RPMI7951 (cell line): ENCODE results near the gene P2RY8. TPM values are rescaled to one million over a fixed set of nuclear protein-coding genes. Genes with fewer than 3 reads are reported as not detected.
"Not testable (repeated sequence)": the region's sequence is repeated elsewhere in the genome, so short reads cannot be mapped to it uniquely, and the experiment has no call there.

Experiments
- DNase-seq: peaks from one replicate; pipeline ENCODE4 v3.0.0-alpha.2; 2012; ENCODE audit warnings: low read depth
- total RNA-seq: library from RNA; depleted of rRNA; stranded (reverse); fragments of >200 nt; shearing (Covaris generic); gene quantifications from 2 replicates; pipeline ENCODE4 v1.2.3, GENCODE V29; 2014

The P2RY8 gene
- total RNA-seq, 1 experiment from 2014 or later = not detected

DNA sequence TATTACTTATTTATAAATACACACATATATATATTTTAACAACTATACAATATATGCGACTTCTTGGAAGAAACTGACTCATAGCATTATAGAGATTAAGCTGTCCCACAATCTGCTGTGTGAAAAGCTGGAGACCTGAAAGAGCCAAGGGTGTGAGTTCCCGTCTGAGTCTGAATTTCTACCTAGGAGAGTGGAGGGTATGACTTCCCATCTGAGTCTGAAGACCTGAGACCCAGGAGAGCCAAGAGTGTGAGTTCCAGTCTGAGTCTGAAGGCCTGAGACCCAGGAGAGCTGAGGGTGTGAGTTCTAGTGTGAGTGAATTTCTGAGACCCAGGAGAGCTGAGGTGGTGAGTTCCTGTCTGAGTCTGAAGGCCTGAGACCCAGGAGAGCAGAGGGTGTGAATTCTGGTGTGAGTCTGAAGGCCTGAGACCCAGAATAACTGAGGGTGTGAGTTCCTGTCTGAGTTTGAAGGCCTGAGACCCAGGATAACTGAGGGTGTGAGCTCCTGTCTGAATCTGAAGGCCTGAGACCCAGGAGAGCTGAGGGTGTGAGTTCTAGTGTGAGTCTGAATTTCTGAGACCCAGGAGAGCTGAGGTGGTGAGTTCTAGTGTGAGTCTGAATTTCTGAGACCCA, 8.9 kb upstream of the P2RY8 start:
- no peak for DNase-seq

DNA sequence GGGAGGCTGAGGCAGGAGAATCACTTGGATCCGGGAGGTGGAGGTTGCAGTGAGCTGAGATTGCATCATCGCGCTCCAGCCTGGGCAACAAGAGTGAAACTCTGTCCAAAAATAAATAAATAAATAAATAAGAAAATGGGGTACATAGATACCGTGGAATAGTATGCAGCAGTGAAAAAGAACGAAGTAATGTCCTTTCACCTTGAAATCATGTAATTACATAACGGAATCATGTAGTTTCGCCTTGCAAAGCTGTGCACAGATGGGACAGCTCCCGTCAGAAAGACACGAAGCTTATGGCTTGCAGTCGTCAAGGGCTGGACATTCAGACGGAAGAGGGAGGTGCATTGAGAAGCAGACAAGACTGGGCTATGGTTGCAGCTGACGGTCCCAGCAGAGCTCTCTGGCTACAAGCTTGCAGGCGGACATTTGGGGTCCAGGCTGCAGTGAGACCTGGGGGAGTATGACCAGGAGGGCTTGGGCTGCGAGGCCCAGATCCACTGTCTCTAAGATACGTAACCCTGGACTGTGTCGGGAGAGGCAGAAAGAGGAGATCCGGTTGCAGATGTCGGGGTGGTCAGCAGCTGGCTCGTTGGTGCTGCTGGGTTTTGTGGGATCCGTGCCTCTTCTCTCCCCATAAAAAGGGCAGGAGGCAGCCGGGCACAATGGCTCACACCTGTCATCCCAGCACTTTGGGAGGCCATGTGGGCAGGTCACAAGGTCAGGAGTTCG, 6.2 kb upstream of the P2RY8 start:
- DNase-seq = no peak

DNA sequence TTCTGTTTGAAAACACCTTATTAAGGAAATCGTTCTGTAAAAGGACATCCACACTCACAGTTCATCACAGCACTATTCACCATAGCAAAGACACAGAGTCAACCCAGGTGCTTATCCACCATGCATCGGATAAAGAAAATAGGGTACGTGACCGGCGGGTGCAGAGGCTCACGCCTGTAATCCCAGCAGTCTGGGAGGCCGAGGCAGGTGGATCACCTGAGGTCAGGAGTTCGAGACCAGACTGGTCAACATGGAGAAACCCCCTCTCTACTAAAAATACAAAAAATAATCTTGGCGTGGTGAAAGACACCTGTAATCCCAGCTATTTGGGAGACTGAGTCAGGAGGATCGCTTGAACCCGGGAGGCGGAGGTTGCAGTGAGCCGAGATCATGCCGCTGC, 2.2 kb upstream of the P2RY8 start:
- DNase-seq = not testable (repeated sequence)

DNA sequence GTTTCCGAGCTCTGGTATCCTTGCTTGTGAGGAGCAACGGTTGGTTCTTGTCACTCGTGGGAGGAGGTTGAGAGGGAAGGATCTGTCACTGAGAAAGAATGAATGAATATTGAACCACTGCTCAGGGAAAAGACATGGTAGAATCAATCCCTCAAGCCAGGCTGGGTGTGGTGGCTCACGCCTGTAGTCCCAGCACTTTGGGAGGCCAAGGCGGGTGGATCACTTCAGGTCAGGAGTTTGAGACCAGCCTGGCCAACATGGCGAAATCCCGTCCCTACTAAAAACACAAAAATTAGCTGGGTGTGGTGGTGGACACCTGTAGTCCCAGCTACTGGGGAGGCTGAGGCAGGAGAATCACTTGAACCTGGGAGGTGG, 718 bp upstream of the P2RY8 start:
- DNase-seq = not testable (repeated sequence)

DNA sequence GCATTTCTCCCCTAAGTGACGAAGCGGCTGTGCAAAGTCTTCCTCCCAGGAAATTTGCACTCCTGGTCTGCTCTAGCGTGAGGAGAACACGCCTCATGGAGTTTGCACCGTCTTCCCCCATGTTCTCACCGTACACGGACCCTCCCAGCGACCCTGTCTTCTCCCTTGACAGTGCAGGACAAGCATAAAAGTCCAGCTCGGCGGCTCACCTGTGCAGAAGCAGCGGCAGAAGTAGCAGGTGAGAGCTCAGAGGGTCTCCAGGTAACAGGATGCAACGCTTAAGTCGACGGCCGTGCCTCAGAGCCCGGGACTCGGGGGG, 314 bp downstream of the P2RY8 start:
- no peak for DNase-seq

DNA sequence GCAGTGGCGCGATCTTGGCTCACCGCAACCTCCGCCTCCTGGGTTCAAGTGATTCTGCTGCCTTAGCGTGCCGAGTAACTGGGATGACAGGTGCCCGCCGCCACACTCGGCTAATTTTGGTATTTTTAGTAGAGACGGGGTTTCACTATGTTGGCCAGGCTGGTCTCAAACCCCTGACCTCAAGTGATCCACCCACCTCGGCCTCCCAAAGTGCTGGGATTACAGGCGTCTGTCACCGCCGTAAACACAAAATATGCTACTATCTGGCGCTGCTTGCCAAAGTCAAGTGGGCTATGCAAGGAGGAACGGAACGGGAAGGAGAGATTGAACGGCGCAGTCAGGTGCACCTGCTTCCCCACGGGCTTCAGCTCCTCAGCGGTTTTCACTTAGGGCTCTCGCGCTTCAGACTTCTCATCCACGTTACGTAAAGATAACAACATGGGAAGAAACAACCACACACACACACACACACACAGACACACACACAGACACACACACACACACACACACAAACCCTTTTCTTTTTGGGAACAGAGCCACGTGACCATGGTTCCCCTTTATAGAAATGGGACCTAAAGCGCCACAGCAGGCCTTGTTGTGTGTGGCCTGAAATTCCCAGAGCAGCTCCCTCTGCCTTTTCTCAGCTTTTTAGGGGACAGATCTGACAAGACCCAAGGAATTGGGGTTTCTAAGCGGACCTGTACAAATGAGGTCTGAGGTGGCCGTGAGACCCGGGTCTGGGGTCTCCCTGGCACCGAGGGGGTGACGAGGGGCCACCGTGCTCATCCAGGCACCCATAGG, 1.5 kb downstream of the P2RY8 start:
- DNase-seq = no peak

DNA sequence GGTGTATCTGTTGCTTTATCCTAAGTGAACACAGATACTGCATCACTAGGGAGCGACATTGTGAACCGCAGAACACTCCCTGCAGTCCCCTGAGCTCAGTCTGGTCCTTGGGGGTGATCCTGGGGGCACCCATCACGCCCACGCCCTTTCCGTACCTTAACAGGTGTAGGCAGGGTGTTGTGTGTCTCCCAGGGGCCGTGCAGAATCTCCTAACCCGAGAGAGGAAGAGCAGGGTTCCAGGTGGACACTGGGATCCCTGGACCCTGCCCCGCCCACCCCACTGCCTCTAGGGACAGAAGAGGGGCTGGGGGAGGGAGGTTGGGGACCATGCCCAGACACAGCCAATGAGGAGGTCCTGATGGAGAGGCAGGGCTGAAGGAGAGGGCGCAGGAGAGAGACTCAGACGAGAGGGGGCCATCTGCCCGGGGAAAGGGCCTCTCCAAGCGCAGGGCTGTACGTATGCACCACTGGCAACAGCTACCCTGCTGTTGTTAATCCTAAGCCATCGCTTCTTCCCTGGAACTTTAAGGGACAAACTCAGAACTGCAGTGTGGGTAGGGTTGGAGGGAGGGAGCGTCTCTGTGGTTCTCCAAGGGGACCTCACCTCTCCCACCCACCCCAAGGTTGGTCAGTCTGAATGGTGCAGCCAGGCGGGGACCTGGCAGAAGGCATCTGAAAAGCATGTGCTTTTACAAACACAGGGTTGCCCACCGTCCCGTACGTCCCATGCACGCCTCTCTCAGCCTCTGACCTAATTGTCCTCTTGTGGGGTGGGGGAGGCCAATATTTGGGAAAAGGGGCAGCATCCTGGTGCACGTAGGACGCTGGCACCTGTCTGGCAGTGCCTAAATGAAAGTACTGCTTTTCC, 2.5 kb downstream of the P2RY8 start:
- DNase-seq = no peak

DNA sequence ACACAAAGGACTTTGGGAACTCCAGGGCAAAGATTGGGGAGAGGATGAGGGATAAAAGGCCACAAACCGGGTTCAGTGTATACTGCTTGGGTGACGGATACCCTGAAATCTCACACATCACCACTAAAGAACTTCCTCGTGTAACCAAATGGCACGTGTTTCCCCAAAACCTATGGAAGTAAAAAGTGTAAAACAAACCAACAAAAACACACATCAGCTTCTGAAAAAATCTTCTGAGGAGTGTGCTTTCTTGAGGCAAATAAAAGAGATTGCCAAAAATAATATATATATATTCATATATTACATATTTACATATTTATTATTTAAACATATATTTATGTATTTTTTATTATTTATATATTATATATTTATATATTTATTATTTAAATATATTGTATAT, 3.9 kb downstream of the P2RY8 start:
- DNase-seq = no peak

DNA sequence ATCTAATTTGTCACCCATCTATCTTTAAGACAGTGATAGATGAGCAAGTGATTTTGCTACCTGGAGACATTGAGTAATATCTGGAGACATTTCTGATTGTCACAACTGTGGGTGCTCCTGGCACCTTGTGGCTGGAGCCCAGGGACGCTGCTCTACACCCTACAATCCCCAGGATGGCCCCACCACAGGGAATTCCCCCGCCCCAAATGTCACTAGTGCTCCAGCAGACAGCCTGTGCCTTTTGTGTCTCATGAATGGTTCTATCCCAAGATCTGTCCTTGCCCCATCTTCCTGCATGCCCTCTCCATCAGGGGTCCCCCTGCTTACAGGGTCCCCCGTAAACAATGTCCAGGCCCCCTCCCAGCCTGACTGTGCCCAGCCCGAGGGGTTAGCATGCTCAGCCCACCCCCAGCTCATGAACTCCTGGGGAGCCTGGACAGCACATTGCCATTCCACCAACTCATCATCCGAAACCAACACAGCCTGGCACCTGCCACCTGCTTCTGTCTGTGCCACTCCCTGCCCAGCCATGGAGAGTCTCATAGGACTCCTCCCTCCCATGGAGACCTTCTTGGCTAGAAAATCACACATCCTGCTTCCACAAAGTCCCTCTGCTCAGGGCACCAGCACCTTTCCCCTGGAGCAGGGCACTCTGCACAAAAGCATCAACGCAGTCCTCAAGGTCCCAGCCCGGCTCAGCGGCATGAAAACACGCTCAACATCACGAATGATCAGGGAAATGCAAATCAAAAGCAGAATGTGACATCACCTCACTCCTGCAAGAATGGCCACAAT, 5.7 kb downstream of the P2RY8 start:
- no peak for DNase-seq

DNA sequence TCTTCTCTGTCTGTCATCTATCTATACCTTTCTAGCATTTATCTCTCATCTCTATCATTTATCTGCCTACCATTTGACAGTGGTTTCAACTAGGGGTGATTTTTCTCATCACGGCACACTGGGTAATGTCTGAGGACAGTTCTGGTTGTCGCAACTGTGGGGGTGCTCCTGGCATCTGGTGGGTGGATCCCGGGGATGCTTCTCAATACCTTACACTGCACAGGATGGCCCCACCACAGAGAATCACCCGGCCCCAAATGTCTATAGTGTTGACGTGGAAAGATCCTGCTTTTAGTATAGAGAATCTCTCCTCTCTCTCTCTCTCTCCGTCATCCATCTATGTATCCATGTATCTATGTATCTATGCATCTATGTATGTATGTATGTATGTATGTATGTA, 7.2 kb downstream of the P2RY8 start:
- no peak for DNase-seq

DNA sequence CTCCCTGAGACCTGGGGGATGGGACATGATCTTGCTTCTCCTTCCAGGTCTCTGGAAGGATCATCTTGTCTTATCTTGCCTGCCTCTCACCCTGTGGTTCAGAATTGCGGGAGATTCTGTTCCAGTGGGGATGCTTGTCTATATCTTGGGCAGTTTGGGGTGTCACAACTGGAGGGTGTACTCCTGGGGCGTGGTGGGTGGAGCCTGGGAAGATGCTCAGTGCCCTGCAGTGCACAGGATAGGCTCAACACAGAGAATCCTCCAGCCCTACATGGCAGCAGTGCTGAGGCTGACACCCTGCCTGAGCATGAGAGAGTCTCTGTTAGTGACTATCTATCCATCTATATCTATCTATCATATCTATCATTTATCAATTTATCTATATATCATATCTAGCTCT, 7.7 kb downstream of the P2RY8 start:
- DNase-seq = no peak

DNA sequence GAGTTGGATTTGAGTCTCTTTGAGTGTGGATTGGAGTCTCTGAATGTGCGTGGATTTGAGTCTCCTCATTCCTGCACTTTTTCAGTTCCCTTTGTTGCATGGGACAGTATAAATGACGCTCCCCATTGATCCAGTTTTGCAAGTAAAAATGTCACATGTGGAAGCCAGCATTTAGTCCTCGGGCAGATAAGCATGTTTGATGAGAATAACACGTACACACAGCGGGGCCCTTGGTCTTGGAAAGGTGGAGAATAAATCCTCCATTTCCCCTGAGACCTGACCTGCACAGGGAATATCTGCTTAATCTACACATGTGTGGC, 8.1 kb downstream of the P2RY8 start:
- no peak for DNase-seq

DNA sequence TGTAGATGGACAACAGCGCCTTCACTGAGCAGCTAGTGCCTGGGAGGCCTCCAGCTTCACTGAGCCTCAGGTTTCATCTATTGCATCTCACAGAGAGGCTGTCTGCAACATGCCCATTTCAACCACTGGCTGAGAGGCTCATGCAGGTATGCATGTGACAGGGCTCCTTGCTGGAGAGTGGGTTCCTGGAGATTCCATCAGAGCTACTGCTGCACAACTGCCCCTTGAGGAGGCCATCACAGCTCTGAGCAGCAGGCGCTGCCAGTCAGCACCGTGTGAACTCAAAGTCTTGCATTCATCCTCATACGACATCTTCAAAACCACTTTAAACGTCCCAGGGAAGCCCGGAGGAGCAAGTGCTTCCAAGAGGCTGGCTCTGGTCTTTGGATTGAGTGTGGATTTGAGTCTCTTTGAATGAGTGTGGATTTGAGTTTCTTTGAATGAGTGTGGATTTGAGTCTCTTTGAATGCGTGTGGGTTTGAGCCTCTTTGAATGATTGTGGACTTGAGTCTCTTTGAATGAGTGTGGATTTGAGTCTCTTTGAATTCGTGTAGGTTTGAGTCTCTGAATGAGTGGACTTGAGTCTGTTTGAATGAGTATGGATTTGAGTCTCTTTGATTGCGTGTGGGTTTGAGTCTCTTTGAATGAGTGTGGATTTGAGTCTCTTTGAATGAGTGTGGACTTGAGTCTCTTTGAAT, 8.7 kb downstream of the P2RY8 start:
- no peak for DNase-seq

DNA sequence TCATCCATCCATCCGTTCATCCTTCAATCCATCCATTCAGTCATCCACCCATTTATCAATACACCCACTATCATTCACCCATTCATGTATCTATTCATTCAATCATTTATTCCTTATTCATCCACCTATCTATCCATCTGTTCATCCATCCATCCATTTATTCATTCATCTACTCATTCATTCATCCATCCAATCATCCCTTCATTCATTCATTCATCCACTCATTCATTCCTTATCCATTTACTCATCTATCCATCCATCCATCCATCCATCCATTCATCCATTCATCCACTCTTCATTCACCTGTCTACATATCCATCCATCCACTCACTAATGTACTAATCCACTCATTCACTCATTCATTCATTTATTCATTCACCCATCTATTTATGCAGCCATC, 9.5 kb downstream of the P2RY8 start:
- DNase-seq = no peak

DNA sequence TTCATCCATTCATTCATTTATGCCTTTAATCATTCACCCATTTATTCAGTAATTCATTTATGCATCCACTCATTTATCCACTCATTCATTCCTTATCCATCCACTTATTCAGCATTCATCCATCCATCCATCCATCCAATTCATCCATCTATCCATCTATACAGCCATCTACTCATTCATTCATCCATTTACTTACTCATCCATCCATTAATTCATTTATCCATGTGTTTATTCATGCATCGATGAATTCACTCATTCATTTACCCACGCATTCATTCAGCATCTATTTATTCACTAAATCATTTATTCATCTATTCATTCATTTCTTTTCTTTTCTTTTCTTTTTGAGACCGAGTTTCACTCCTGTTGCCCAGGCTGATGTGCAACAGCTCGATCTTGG, 10.4 kb downstream of the P2RY8 start:
- no peak for DNase-seq

DNA sequence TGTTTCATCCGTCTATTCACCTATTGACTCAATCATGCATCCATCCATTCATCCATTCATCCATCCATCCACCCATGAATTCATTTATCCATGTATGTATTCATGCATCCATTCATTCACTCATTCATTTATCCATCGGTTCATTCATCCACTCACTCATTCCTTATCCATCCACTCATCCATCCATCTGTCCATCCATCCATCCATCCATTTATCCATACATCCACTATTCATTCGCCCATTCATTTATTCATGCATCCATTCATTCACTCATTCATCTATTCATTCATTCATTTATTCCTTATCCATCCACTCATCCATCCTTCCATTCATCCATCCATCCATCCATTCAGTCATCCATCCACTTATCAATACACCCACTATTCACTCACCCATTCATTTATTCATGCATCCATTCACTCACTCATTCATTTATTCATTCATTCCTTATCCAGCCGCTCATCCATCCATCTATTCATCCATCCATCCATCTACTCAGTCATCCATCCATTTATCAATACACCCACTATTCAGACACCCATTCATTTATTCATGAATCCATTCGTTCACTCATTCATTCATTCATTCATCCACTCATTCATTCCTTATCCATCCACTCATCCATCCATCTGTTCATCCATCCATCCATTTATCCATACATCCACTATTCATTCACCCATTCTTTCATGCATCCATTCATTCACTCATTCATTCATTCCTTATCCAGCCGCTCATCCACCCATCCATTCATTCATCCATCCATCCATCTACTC, 11.2 kb downstream of the P2RY8 start:
- no peak for DNase-seq

DNA sequence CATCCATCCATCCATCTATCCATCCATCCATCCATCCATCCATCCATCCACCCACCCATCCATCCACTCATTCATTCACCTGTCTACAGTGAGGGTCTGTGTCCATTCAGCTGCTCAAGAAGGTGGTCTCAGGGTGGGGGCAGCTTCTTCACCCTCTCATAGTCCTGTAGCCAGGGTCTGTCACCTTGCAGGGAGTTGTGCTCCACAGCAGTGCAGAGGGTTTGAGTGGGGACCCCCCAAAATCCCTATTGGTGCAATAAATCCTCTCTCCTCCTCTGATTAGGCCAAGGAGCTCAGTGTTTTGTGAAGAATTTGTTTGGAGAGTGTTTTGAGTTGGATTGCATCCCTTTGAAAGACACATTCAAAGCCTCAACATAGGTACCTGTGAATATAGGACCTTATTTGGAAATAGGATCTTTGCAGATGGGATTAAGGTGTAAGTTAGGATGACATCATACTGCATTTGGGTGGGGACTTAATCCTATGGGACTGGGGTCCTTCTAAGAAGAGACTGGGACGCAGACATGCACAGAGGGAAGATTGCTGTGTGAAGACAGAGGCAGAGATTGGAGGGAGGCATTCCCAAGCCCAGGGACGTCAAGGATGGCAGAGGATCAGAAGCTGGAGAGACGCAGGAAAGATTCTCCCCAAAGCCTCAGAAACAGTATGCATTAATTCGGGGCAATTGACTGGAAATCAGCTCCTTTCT, 12.0 kb downstream of the P2RY8 start:
- no peak for DNase-seq

DNA sequence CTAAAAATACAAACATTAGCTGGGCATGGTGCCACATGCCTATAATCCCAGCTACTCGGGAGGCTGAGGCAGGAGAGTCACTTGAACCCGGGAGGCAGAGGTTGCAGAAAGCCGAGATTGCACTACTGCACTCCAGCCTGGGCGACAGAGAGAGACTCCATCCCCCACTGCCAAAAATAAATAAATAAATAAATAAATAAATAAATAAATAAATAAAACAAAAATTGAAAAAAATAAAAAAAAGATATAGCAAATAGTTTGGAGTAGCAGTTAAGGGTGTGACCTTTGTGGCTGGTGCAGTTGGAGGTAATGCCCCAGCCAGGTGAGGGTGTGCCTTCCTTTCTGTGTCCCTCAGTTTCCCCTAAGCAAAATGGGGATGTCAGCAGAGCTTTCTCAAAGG, 14.1 kb downstream of the P2RY8 start:
- DNase-seq = not testable (repeated sequence)

DNA sequence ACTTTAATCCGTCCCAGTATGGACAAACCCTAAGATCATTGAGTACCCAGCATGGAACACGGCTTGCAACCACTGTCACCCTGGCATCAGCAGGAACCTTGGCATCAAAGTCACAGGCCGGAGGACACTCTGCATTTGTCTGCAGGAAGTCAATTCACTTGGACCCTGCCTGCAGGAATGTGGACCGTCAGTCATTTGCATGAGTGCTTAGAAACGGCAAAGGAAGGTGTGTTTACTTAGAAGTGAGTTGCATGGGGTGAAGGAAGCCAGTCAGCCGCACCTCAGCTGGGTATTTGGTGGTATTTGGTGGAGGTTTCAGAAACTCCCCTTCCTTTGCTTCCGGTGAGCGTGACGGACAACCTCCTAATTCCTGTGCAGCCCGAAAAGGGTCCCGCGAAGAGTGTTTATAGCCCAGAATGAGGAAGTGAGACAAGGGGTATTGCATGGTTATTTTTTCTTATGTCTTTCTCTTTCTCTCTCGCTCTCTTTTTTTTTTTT, 15.5 kb downstream of the P2RY8 start:
- no peak for DNase-seq
